T-helper 2 cell treated with Interferon-gamma antibody and Interleukin-4, amounts not matched to agents 100 ng/mL and 5 ng/mL, for 36 hours (primary cell): ENCODE data around the gene TEX12. TPM values are rescaled to one million over a fixed set of nuclear protein-coding genes. Genes with fewer than 3 reads are reported as not detected.
"Not testable (repeated sequence)": the region's sequence is repeated elsewhere in the genome, so short reads cannot be mapped to it uniquely, and the experiment has no call there.

Experiments used
- intact Hi-C: fragments of 100-400 bp; cut with micrococcal nuclease; formaldehyde crosslinking; loops from one replicate; pipeline ENCODE4 v1.15.1; 2023
- total RNA-seq: library from RNA; stranded (reverse); gene quantifications from 2 replicates; pipeline ENCODE4 v1.2.3, GENCODE V29; 2022

Gene TEX12, protein sequence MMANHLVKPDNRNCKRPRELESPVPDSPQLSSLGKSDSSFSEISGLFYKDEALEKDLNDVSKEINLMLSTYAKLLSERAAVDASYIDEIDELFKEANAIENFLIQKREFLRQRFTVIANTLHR
- 0.27 TPM in 1 of 2 replicates, not detected in the other for total RNA-seq

GRCh38 chr11:112167145-112167544 is at the start of gene TEX12:
TEX12 (plus strand) TSS chr11:112167372; CDS start chr11:112169269, 1,897 bp downstream.
- intact Hi-C loops = no loop called here

- intact Hi-C loops = no loop called here
Measured at GRCh38 chr11:112118176-112118575, 49.0 kb upstream of the TEX12 start.

GRCh38 chr11:112121981-112122615 is 45.1 kb upstream of the TEX12 start:
- intact Hi-C loops = no loop called here

GRCh38 chr11:112123129-112123528 is 44.0 kb upstream of the TEX12 start:
- intact Hi-C loops = no loop called here

DNA sequence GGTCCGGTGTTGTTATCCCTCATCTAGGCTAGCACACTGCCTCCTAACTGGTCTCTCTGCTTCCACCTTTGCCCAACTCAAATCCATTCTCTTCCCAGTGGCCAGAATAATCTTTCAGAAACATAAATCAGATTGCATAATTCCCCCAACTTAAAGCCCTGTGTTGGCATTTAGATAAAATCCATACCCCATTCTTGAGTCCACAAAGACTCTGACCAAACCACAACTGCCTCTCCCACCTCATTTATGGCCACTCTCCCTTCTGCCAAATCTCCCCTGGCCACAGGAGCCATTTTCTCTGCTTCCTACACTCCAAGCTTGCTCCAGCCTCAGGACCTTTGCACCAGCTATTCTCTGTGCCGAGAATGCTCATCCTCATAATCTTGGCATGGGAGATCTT is 40.1 kb upstream of the TEX12 start:
- intact Hi-C loops = no loop called here

GRCh38 chr11:112128483-112129121 is 38.6 kb upstream of the TEX12 start:
- intact Hi-C loops = no loop called here

- intact Hi-C loops = no loop called here
Measured at GRCh38 chr11:112129656-112130055, 37.5 kb upstream of the TEX12 start.

GRCh38 chr11:112132737-112133136 is 34.4 kb upstream of the TEX12 start:
- intact Hi-C loops = no loop called here

DNA sequence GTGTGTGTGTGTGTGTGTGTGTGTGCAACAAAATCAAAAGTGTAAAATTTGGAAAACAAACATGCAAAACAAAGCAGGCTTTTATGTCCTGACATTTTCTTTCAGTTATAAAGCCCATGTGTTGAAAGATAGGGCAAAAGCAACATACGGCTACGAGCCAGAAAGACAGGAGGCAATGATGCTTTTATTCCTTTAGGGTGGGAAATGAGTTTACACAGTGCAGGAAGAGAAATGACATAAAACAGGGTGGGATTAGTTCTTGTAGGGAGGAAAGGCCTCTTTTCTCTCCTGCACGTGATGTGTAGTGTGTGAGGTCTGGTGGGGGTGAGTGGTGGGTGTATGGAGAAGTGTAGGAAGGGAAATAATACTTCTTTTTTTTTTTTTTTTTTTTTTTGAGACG is 32.7 kb upstream of the TEX12 start:
- intact Hi-C loops = no loop called here

DNA sequence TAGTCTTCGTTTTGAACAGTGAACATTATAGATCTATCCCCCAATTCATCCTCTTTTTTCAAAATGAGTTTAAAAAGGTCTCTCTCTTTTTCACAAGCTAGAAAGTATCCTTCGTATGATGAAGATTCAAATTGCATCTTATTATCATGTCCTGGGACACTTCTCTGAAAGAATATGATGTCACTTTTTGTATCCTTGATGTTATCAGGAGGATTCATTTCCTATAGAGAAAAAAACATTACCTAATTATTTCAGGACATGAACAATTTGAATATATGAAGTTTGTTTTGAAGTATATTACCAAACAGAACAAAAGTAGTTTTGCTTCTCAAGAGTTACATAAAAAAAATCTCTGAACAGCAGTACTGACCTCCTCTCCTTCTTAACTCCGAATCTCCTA is 23.6 kb upstream of the TEX12 start:
- intact Hi-C loops = no loop called here

DNA sequence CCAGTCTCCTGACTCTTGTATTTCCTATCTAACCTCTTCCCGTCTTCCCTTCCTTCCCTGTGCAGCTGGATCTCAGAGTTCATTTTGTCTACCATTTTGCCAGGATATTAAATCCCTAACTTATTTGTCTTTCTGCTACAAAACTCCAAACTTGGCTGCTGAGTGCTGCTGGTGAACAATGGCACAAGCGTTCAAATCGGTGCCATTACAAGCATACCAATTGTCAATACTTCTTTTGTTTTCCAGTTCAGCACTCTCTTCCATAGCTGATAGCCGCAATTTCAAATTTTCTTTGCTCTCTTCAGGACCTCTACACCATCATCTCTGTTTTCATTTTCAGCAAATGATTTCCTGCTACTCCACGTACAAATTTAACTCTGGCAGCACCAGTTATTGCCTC is 16.7 kb upstream of the TEX12 start:
- intact Hi-C loops = no loop called here

DNA sequence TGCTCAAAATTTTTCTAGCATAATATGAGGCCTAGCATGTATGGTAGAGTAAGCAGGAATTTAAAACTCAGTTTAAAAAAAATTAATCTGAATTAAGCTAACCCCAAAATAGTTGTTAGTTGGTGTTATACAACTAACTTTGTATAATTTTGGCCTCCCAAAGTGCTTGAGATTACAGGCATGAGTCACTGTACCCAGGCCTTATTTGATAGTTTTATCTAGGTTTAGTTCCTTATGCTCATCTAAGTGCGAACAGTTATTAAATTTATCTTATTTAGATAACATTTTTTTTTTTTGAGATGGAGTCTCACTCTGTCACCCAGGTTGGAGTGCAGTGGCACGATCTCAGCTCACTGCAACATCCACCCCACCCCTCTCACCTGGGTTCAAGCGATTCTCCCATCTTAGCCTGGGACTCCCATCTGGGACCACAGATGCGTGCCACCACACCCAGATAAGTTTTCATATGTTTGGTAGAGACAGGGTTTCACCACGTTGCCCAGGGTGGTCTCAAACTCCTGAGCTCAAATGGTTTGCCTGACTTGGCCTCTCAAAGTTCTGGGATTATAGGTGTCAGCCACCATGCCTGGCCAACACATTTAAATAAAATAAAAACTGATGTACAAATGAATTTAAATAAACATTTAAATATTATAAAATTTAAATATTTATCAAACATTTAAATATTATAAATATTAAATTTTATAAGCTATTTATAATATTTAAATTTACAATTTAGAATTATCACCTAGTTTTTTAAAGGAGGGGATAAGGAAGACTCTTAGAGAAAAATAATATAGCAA is 10.8 kb upstream of the TEX12 start:
- intact Hi-C loops = no loop called here

- intact Hi-C loops = no loop called here
Measured at GRCh38 chr11:112156956-112157766, 10.0 kb upstream of the TEX12 start.

DNA sequence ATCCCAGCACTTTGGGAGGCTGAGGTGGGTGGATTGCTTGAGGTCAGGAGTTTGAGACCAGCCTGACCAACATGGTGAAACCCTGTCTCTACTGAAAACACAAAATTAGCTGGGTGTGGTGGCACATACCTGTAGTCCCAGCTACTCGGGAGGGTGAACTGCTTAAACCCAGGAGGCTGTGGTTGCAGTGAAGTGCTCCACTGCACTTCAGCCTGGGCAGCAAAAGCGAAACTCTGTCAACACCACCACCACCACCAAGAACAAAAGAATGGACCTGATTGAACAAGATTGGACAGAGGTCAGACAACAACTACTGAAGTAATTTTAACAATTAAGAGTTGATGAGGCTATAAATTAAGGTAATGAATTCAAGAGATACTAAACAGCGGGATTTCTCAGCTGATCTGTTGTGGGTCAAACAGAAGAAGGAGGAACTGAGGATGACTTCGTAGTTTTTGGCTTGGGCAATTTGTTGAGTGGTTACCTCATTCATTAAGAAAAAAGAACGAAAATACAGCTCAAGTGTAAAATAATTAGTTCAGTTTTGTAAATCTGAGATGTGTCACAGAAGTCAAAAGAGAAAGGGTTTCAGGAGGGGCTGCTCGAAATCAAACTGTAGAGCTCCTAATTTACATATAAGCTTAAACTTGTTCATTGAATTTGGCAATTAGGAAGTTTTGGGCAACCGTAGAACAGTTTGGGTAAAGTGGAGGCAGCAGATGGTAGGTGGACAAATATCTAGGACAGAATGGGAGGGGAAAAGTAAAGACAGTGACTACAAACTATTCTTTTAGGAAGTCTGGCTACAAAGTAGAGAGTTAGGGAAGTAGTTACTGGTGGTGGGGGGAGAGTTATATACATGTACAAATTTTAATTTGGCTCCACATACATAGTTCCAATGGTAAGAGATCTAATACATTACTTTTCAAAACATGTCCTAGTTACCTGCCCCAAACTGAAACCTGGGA is 7.8 kb upstream of the TEX12 start:
- intact Hi-C loops = no loop called here

DNA sequence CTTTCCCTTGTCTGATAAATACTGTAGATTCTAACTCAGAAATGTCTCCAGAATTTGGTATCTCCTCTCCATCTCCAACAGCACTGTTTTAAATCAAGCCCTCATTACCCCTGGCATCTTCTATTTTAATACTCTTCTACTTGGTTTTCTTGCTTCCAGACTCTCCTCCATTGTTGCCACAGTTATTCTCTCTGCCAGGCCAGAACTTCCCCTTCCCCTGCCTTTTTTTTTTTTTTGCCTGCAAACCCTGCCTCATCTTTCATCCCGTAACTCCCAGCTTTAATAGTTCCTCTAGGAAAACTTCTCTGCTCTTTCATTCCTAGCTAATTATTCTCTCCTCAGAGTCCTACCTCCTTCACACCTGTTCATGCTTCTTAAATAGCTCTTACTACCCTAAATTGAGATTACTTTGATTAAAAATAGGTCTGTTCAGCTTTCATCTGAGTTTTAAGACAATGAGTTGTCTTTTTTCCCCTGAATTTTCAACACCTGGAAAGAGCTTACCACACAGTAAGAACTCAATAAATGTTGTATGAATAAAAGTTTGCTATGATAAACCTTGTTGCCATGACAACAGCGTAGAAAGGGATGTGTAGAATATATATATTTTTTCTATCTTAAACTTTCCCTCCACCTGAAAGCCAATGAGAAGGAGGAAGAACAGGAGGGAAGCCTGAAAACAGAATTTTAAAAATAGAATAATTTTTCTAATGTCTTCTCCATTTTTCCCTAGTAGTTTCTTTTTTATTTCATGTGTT is 6.9 kb upstream of the TEX12 start:
- intact Hi-C loops = no loop called here

- intact Hi-C loops = no loop called here
Measured at GRCh38 chr11:112161012-112161411, 6.2 kb upstream of the TEX12 start.

GRCh38 chr11:112162200-112162599 is 5.0 kb upstream of the TEX12 start:
- intact Hi-C loops = not testable (repeated sequence)

- intact Hi-C loops = no loop called here
Measured at GRCh38 chr11:112162761-112163546, 4.2 kb upstream of the TEX12 start.
